ENCODE results near the gene TRIM52.
"Not testable (repeated sequence)": the region's sequence is repeated elsewhere in the genome, so short reads cannot be mapped to it uniquely, and the experiment has no call there.

The TRIM52 gene

DNA sequence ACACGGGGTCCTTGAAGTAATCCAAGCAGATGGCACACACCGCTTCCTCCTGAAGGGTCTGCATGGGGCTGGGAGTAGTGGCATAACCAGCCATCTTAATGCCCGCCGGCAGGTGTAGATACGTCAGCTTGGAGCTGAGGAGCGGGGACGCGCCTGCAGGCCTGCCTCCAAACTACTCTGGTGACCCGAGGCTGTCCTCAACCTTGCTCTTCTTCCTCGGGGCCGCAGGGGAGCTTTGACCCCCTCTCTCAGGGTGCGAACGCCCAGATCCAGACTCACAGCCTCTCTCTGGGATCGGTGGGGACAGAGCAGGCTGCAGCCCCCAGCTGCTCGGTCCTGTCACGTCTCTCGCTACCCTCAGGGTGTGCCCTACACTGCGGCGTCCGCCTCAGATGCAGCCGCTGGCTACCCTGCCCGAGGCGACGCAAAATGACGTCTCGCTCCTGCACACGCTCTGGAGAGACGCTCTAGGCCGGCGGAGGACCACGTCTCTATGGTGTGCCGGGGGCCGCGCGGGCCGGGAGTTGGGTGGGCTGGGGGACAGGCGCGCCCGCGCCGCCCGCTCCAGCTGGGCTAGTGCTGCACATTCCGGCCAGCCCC, at the start of gene TRIM52 (continued):
- TF ChIP-seq ZIC2 (tag by site-specific recombination; IDR thresholded peaks at IDR 0.05) = peak; percentile 30; the same call in 1 of the 2 replicates
- TF ChIP-seq WT1 (tag by site-specific recombination; IDR thresholded peaks at IDR 0.05) = peak; percentile 60; the same call in 1 of the 2 replicates
- TF ChIP-seq, protein P1, sequence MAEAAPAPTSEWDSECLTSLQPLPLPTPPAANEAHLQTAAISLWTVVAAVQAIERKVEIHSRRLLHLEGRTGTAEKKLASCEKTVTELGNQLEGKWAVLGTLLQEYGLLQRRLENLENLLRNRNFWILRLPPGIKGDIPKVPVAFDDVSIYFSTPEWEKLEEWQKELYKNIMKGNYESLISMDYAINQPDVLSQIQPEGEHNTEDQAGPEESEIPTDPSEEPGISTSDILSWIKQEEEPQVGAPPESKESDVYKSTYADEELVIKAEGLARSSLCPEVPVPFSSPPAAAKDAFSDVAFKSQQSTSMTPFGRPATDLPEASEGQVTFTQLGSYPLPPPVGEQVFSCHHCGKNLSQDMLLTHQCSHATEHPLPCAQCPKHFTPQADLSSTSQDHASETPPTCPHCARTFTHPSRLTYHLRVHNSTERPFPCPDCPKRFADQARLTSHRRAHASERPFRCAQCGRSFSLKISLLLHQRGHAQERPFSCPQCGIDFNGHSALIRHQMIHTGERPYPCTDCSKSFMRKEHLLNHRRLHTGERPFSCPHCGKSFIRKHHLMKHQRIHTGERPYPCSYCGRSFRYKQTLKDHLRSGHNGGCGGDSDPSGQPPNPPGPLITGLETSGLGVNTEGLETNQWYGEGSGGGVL (tag by site-specific recombination; IDR thresholded peaks at IDR 0.05) = no peak
- TF ChIP-seq PBX3 (CRISPR knock-in tag; IDR thresholded peaks at IDR 0.05) = peak; percentile 90
- TF ChIP-seq, protein P2, sequence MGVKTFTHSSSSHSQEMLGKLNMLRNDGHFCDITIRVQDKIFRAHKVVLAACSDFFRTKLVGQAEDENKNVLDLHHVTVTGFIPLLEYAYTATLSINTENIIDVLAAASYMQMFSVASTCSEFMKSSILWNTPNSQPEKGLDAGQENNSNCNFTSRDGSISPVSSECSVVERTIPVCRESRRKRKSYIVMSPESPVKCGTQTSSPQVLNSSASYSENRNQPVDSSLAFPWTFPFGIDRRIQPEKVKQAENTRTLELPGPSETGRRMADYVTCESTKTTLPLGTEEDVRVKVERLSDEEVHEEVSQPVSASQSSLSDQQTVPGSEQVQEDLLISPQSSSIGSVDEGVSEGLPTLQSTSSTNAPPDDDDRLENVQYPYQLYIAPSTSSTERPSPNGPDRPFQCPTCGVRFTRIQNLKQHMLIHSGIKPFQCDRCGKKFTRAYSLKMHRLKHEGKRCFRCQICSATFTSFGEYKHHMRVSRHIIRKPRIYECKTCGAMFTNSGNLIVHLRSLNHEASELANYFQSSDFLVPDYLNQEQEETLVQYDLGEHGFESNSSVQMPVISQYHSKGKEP (tag by site-specific recombination; IDR thresholded peaks at IDR 0.05) = peak; percentile 88
- TF ChIP-seq ZNF274 (IDR thresholded peaks at IDR 0.05; ENCODE audit: low read length) = no peak
- no peak for TF ChIP-seq ZNF274 (tag by site-specific recombination; IDR thresholded peaks at IDR 0.05; ENCODE audit: borderline replicate concordance)
- no peak; the same call in 1 of the 2 replicates for TF ChIP-seq KLF16 (tag by site-specific recombination; IDR thresholded peaks at IDR 0.05)
- TF ChIP-seq, protein P3, sequence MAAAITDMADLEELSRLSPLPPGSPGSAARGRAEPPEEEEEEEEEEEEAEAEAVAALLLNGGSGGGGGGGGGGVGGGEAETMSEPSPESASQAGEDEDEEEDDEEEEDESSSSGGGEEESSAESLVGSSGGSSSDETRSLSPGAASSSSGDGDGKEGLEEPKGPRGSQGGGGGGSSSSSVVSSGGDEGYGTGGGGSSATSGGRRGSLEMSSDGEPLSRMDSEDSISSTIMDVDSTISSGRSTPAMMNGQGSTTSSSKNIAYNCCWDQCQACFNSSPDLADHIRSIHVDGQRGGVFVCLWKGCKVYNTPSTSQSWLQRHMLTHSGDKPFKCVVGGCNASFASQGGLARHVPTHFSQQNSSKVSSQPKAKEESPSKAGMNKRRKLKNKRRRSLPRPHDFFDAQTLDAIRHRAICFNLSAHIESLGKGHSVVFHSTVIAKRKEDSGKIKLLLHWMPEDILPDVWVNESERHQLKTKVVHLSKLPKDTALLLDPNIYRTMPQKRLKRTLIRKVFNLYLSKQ (tag by site-specific recombination; IDR thresholded peaks at IDR 0.05; ENCODE audit: borderline replicate concordance) = no peak
- no peak for TF ChIP-seq MYNN (tag by site-specific recombination; IDR thresholded peaks at IDR 0.05; ENCODE audit: borderline replicate concordance)
- TF ChIP-seq ZNF837 (tag by site-specific recombination; IDR thresholded peaks at IDR 0.05) = peak; percentile 80; the same call in 1 of the 2 replicates
- peak; percentile 68 for TF ChIP-seq ZFHX2 (tag by site-specific recombination; conservative IDR thresholded peaks at IDR 0.05)
- peak; percentile 87 for TF ChIP-seq ZNF660 (tag by site-specific recombination; IDR thresholded peaks at IDR 0.05)
- peak; percentile 27; the same call in 1 of the 2 replicates for TF ChIP-seq ZNF558 (tag by site-specific recombination; IDR thresholded peaks at IDR 0.05)
- TF ChIP-seq ZNF292 (tag by site-specific recombination; IDR thresholded peaks at IDR 0.05; ENCODE audit: borderline replicate concordance, low read depth) = no peak

DNA sequence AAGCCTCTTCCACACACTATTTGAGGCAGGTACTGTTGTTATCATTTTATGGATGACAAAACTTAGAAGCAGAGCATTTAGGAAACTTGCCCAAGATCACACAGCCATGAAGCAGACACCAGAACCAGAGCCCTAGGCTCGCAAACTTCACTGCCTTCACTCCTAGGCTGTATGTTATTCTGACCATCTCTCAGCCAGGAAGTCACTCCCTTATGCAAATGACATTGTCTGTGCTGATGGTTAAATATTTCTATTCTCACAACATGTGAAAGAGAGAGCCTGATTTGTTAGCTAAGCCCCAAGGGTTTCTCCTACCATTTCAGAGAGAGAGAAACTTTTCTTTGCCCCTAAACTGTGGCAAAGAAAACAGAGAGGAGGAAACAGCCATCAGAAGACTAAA, 26.4 kb upstream of the TRIM52 start:
- H3K4me3 ChIP-seq (ENCODE audit: low read depth, low read length); H3K9me3 ChIP-seq (ENCODE audit: control insufficient read depth, insufficient read depth, low read depth, low read length); H3K36me3 ChIP-seq (ENCODE audit: control insufficient read depth in 2 of 2, insufficient read depth in 1 of 2, low read length in 2 of 2); POLR2A ChIA-PET; H3K27ac ChIP-seq (ENCODE audit: extremely low read depth, low read depth, low read length); CTCF ChIA-PET; H3K4me1 ChIP-seq (ENCODE audit: control insufficient read depth, insufficient read depth, low read length): not testable (repeated sequence)

DNA sequence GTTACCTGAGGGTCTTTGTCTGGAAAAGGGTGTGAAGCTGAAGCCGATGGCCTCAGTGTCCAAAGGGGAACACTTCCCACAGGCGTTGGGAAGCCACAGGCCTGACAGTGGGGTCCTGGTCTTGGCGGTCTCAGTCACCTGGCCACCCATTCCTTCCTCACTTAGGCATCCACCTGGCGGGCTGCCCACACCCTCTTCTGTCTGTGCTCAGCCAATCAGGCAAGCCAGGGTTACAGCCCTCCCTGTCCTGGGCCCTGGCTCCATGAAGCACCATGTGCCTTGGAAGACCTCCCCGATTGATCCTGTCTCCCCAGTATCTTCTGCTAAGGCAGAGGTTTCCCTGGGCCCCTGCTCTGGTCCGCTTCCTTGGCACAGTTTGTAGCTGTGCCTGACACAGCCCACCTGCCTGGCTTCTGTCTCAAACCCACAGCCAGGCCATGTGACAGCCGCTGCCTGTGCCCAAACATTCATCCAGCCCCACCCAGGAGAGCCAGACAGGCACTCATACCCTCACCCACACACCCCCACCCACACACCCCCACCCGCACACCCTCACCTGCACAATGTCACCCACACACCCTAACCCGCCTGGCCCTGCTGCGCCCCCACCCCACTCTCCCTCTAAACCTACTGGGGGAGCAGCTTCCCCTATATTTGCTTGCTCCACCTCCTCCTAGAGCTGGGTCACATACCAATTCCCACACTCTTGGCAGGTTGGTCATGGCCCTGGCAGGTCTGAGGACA, 25.2 kb upstream of the TRIM52 start:
- H3K27ac ChIP-seq (ENCODE audit: extremely low read depth, low read depth, low read length); H3K4me1 ChIP-seq (ENCODE audit: control insufficient read depth, insufficient read depth, low read length); POLR2A ChIA-PET; H3K4me3 ChIP-seq (ENCODE audit: low read depth, low read length); CTCF ChIA-PET; H3K9me3 ChIP-seq (ENCODE audit: control insufficient read depth, insufficient read depth, low read depth, low read length); H3K36me3 ChIP-seq (ENCODE audit: control insufficient read depth in 2 of 2, insufficient read depth in 1 of 2, low read length in 2 of 2): not testable (repeated sequence)
- peak; percentile 79 for TF ChIP-seq ZFHX2 (tag by site-specific recombination; conservative IDR thresholded peaks at IDR 0.05)
- TF ChIP-seq EGR2 (tag by site-specific recombination; IDR thresholded peaks at IDR 0.05; ENCODE audit: low read depth) = peak; percentile 88

DNA sequence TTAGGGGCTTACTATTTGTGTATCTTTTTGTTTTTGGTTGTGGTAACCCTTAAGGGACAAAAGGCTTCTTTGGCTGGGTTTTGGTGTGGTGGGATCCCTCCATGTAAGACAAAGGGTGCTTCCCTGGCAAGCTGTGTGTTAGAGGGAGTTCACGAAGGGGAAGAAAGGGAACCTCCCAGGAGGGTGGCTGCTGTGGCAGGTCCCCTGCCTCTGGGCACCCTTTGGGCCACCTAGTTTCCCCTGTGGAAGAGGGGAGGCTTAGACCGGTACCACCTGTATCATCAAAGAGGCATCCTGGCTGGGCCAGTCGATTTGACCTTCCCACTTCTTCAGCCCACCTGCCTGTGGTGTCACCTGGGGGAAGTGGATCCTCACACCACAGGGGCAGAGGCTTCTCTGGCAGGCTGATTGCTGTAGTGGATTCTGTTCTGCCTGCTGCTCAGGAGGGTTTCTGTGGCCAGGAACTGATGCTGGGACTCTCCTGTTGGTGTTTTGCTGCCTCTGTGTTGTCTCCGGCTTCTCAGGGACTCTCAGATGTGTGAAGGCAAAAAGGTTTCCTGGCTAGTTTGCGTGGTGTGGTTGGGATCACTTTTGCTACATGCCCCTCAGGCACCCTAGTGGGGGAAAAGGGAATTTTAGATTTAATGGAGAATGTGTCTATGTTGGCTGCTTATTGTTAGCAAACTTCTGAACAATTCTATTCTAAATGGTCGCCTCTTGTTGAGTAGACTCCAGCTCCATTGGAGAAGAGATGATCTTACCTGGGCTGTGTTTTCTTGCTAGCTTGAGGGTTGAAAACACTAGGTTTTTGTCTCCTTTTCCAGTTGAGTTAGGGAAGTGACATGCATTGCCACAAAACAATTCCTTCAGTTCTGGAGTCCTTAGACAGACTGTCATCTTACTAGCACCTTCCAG, 23.2 kb upstream of the TRIM52 start:
- H3K4me3 ChIP-seq (ENCODE audit: low read depth, low read length); H3K4me1 ChIP-seq (ENCODE audit: control insufficient read depth, insufficient read depth, low read length); POLR2A ChIA-PET; H3K9me3 ChIP-seq (ENCODE audit: control insufficient read depth, insufficient read depth, low read depth, low read length); CTCF ChIA-PET; H3K27ac ChIP-seq (ENCODE audit: extremely low read depth, low read depth, low read length); H3K36me3 ChIP-seq (ENCODE audit: control insufficient read depth in 2 of 2, insufficient read depth in 1 of 2, low read length in 2 of 2): not testable (repeated sequence)
